Right kidney (tissue), 9 donors: ENCODE measurements around the gene MAP3K3.
A peak's percentile ranks its signal among the peaks of the same experiment; 100 is the strongest.

Source experiments
- DNase-seq: peaks from one replicate; pipeline ENCODE4 v3.0.0-alpha.2; 2016
- long read RNA-seq, 8 donors: transcript quantifications; one replicate each; lab custom pipeline, GENCODE V29; 2026

MAP3K3 gene
- long read RNA-seq, donor 1, partial matches to known transcripts, result 0 of 2 reads
- long read RNA-seq, donor 1, other reads (novel, unspliced or antisense), result 0 of 2 reads
- long read RNA-seq, donor 2, partial matches to known transcripts, result 9 of 24 reads
- long read RNA-seq, donor 2, other reads (novel, unspliced or antisense), result 15 of 24 reads
- long read RNA-seq, donor 3, partial matches to known transcripts, result 0 of 1 reads
- long read RNA-seq, donor 3, other reads (novel, unspliced or antisense), result 0 of 1 reads
- long read RNA-seq, donor 4, partial matches to known transcripts, result 0 of 6 reads
- long read RNA-seq, donor 4, other reads (novel, unspliced or antisense), result 0 of 6 reads
- long read RNA-seq, donor 5, full-length matches to known transcripts, result 5 of 5 reads
- long read RNA-seq, donor 5, partial matches to known transcripts, result 0 of 5 reads
- long read RNA-seq, donor 5, other reads (novel, unspliced or antisense), result 0 of 5 reads
- long read RNA-seq, donor 6, partial matches to known transcripts, result 0 of 1 reads
- long read RNA-seq, donor 6, other reads (novel, unspliced or antisense), result 0 of 1 reads
- long read RNA-seq, donor 7, result 0 reads
- long read RNA-seq, donor 8, partial matches to known transcripts, result 0 of 4 reads
- long read RNA-seq, donor 8, other reads (novel, unspliced or antisense), result 0 of 4 reads

- DNase-seq, result peak; percentile 94
Measured at GRCh38 chr17:63621684-63622573, at the start of gene MAP3K3. Gene MAP3K3 (plus strand): TSS chr17:63622417. CDS start chr17:63622760, 343 bp downstream.

DNA sequence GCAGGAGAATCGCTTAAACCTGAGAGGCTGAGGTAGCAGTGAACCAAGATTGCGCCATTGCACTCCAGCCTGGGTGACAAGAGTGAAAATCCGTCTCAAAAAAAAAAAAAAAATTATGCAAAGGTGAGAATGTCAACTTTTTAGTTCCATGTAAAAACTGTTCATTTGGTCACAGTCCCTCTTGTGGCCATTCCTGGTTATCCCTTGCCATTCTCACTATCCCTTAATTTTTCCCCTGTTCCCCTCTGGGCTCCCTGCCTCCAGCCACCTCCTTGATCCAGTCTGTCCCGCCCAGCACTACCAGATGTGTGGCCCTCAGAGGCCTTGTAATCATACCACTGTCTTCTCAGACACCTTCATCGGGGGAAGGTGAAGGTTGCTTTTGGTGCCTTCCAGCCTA, 48.6 kb upstream of the MAP3K3 start:
- DNase-seq, result no peak

- DNase-seq, result no peak
Measured at GRCh38 chr17:63578027-63578768, 44.0 kb upstream of the MAP3K3 start.

- DNase-seq, result no peak
Measured at GRCh38 chr17:63578769-63579111, 43.5 kb upstream of the MAP3K3 start.

- no peak for DNase-seq
Measured at GRCh38 chr17:63579633-63580032, 42.6 kb upstream of the MAP3K3 start.

DNA sequence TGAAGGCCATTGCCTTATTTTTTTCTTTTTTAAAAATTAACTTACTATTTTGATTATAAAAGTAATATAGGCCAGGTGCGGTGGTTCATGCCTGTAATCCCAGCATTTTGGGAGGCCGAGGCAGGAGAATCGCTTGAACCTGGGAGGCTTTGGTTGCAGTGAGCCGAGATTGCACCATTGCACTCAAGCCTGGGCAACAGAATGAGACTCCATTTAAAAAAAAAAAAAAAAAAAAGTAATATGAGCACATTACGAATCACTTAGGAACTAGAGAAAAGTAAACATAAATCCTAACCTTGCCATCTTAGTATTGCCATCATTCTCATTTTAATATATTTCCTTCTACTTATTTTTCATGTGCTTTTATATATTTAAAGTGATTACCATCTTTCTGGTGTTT, 34.4 kb upstream of the MAP3K3 start:
- DNase-seq, result no peak

GRCh38 chr17:63588797-63589196, 33.4 kb upstream of the MAP3K3 start:
- no peak for DNase-seq

GRCh38 chr17:63589646-63590045, 32.6 kb upstream of the MAP3K3 start:
- no peak for DNase-seq

GRCh38 chr17:63592797-63593196, 29.4 kb upstream of the MAP3K3 start:
- DNase-seq, result no peak

GRCh38 chr17:63595132-63595531, 27.1 kb upstream of the MAP3K3 start:
- DNase-seq, result no peak

GRCh38 chr17:63596856-63597586, 25.2 kb upstream of the MAP3K3 start:
- no peak for DNase-seq

DNA sequence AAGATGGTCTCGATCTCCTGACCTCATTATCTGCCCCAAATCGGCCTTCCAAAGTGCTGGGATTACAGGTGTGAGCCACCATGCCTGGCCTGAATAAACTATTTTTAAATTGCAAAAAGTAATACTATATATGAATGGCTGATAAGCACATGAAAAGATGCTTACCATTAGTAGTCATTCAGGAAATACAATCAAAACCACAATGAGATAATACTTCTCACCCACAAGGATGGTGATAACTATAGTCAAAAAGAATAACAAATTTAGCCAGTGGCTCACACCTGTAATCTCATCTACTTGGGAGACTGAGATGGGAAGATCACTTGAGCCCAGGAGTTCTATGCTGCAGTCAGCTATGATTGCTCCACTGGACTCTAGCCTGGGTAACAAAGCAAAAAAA, 23.9 kb upstream of the MAP3K3 start:
- no peak for DNase-seq

DNA sequence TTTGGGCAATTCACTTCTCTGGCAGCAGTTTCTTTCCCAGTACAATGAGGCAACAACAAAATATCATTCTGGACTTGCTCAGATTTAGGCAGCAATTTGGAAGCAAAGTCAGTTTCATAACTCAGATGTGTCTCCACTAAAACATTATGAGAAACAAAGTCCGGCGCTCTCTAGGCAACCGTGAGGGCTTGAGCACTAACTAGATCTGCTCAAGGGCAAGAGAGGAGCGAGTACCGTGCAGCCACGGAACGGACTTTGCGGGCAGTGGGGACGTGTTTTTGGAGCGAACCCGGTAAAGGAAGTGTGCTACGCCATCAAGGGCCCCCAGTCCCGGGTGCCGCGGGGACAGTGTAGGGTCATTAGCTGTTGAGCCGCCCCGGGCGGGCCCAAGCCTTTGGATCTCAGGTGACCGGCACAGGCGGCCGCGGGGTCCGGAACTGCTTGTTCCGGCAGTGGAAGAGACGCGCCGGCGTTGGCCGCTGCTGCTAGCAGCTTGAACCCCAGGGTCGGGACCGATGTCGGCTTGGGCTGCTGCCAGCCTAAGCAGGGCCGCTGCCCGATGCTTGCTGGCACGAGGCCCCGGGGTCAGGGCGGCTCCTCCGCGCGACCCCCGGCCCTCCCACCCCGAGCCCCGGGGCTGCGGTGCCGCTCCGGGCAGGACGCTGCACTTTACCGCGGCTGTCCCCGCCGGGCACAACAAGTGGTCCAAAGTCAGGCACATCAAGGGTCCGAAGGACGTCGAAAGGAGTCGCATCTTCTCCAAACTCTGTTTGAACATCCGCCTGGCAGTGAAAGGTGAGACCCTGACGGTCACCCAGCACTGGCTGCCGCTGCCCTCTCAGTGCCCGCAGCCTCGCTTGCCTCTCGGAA, 21.4 kb upstream of the MAP3K3 start, which contains the start of gene TACO1:
TSS of gene TACO1 (plus strand) at position 327 of the 870 bp plus-strand sequence. CDS start at position 516, 189 bp downstream.
- peak; percentile 87 for DNase-seq

- no peak for DNase-seq
Measured at GRCh38 chr17:63601439-63602371, 20.5 kb upstream of the MAP3K3 start.

- DNase-seq, result no peak
Measured at GRCh38 chr17:63609816-63610573, 12.2 kb upstream of the MAP3K3 start.

- DNase-seq, result no peak
Measured at GRCh38 chr17:63610854-63611253, 11.4 kb upstream of the MAP3K3 start.

DNA sequence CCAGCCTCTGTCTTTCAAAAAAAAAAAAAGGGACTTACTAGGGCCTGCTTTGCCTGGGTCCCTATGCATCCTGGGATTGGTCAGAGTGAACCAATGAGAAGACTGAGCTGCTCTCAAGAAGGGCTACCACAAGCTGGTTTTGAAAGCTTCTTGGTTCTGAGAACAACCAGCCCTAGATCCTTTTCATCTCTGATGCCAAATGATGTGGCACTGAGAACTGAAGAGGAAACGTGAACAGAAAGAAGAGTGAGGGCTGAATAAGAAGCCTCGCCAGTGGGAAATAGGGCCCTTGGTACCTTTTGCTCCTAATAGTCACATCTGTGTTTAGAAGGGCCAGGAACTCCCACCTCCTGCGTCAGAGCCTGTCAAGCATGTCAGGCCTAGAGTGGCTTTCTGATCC, 10.9 kb upstream of the MAP3K3 start:
- DNase-seq, result no peak

DNA sequence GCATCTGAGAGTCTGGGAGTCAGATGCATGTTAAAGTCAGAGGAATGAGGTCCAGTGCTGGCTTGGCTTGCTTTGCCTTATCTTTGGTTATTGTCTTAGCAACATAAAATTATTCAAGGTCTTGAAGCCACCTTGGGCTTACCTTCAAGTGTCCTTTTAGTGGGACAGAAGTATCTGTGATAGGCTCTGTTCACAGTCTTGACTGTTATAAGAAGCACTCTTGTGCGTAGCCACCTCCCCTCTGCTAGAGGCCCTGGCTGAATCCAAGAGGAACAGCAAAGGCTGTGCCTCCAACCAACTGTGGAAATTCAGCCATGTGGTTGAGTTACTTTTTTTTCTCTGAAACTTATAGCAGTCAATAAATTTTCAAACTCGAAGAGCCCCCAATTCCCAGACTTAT, 8.6 kb upstream of the MAP3K3 start:
- DNase-seq, result no peak
